Stimulated activated CD4-positive, alpha-beta T cell treated with anti-CD3 and anti-CD28 coated beads, Interleukin-4, amount 100 ng/mL, for 24 hours (primary cell): ENCODE measurements around the gene NUP160.
A peak's percentile ranks its signal among the peaks of the same experiment; 100 is the strongest.
"Not testable (repeated sequence)": the region's sequence is repeated elsewhere in the genome, so short reads cannot be mapped to it uniquely, and the experiment has no call there.

Source experiments
- DNase-seq: peaks from one replicate; pipeline ENCODE4 v3.0.0-alpha.2; 2020

The NUP160 gene

DNA sequence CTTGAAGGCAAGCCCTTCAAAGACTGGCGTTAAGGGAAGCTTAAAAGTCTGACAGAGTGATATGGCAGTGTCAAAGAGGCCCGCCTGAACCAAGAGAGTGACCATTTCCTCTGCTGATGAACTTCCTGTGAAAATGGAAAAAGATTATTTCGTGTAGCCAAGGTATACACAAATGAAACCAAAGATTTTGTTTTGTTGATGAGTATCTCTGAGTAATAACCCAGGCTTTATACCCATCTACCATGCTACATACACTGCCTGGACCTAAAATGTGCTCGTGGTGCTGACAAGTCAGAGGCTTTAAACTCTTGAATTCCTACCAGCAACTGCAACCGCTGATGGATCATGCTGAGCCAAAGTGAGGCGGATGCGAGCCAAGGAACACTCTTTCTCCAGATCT lies 60.0 kb downstream of the NUP160 start:
- DNase-seq: no peak

DNA sequence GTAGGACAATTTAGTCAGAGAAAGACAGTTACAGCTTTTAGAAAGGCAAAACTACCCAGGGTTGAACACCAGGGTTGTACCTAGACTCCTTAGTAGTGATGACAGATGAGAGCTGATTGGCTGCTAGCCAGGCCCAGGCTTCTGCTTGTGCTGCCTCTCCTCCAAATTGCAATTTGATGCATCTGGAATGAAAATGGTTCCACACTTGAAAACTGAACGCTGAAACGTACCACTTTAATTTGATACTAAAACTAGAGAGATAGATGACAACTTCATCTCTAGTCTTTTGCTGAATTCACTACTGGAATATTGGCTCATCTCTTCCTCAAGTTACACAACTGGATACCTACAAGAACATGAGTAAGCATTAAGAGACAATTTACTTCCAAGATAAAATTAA lies 61.8 kb downstream of the NUP160 start:
- DNase-seq: no peak

DNA sequence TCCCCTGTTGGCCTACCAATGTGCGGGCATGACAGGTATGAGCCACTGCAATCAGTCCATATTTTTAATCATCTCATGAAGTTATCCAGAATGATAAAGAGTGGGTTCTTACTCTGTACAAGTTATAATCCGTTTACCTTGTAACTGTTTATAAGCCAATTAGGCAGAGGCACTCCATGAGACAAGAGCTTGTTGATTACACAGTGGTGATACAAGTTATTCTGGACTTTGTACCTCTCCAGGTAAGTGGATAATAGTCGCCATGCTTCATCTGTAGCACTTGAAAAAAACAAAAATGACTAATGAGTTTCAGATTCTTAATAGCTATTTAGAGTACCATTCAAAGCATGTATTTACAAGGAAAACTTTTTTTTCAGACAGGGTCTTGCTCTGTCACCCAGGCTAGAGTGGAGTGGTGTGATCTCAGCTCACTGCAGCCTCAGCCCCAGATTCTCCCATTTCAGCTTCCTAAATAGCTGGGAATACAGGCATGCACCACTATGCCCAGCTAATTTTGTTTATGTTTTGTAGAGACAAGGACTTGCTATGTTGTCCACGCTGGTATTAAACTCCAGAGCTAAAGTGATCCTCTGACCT lies 63.3 kb downstream of the NUP160 start:
- DNase-seq: no peak

DNA sequence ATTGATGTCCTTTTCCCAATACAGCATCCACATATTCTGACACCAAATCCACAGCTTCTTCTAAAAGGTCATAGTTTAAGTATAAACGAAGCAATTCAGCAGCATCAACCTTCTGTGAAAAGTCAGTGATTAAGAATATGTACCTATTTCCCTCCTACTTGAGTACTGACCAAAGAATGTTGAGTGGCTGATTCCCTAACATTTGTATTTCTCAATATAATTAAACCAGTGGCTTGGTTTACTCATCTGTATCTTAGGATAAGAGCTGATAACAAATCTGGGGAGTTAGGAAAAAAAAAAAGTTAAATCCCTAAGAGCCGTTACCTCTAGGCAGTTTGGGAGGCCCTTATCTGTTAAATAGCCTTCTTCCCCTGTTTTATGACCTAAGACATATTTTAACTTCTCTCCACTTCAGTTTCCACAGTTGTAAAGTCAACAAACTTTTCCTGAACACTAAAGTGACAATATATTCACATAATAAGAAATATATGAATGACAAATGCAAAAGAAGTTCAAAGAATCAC lies 65.0 kb downstream of the NUP160 start:
- DNase-seq: no peak

DNA sequence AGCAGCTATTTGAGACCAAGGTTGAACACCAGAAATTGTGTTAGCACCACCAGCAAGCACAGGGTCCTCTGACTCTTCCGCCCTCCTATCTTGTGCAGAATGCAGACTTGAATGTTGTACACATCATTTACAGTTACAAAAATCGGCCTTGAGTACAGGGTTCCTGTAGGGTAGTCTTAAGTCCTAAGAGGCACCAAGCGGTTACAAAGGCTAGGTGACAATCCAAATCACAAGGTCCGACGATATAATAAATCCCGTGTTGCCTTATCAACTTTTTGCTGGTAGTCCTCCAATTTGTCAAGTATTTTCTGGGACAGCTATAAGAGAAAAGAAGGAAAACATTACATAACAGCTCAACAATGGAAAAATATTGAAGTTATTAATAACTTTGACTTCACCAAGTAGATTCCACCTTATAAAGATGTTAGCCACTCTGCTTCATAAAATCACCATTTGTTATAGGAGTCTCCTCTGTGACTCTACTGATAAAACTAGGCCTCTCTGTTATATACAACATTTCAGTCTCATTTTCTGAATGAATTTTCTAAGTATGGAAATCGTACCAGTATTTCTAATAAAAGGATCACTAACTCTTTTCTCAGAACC lies 69.2 kb downstream of the NUP160 start:
- DNase-seq: no peak

DNA sequence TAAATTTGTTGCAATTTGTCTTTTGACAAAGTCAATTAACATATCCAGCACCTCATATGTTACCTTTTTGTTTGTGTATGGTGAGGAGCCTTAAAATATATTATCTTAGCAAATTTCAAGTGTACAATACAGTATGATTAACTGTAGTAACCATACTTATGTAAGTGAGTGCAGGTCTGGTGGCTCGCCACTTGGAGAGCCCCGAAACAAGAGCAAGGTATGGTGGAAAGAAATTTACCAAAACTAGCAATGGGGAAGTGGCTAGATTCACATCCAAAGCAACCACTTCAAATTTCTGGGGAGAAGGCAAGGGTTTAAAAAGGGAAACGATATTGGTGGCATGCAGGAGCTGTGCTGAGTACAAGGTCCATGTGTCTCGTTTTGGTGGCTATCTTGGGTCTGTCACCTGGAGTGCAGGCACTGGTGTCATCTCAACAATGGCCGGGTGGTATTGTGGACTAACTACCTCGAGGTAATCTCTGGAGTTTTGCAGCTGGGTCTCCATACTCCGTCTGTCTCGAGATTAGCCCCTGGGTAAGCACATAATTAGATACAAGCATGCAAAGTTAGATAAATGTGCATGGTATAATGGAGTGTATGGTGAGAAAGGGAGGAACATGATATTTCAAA lies 72.8 kb downstream of the NUP160 start:
- no peak for DNase-seq

DNA sequence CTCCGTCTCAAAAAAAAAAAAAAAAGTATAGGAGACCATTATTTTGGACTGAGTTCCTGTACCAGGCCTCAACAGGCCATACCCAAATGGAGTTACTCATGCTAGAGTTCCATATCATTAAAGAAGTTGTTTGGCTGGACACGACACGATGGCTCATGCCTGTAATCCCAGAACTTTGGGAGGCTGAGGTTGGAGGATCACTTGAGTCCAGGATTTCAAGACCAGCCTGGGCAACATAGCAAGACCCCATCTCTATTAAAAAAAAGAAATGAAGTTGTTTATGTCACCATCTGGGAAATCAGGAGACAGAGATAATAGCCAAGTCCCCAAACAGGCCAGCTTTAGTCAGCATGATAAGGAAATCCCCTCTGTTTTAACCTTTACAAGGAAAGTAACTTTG lies 74.3 kb downstream of the NUP160 start:
- no peak for DNase-seq

DNA sequence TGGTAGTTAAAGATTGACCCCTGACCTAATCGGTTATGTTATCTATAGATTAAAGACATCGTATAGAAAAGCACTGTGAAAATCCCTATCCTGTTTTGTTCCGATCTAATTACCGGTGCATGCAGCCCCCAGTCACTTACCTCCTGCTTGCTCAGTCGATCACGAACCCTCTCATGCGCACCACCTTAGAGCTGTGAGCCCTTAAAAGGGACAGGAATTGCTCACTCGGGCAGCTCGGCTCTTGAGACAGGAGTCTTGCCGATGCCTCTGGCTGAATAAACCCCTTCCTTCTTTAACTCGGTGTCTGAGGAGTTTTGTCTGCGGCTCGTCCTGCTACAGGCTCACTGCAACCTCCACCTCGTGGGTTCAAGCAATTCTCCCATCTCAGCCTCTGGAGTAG lies 78.6 kb downstream of the NUP160 start:
- not testable (repeated sequence) for DNase-seq

DNA sequence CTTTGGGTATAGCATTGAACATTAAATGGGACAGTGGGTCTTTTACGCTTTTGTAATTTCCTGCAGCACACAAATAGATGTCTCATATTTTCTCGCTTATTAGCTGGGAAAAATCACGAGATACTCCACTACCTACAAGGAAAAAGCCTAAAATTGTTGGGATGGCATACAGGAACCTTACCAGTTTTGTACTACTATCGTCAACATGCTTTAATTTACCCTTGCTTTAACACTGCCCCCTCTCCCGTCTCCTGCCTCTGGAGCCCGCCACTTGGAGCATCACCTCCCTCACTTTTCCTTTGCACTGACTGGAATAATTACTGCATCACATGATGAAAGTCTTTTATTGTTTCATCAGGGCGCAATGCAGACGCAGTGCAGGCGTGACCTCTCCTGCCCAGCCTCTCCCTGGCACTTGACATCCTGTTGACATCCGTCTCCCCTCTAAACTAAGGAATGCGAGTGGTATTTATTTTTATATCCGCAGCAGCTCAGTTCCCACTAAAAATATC lies 80.0 kb downstream of the NUP160 start:
- peak; percentile 36 for DNase-seq

DNA sequence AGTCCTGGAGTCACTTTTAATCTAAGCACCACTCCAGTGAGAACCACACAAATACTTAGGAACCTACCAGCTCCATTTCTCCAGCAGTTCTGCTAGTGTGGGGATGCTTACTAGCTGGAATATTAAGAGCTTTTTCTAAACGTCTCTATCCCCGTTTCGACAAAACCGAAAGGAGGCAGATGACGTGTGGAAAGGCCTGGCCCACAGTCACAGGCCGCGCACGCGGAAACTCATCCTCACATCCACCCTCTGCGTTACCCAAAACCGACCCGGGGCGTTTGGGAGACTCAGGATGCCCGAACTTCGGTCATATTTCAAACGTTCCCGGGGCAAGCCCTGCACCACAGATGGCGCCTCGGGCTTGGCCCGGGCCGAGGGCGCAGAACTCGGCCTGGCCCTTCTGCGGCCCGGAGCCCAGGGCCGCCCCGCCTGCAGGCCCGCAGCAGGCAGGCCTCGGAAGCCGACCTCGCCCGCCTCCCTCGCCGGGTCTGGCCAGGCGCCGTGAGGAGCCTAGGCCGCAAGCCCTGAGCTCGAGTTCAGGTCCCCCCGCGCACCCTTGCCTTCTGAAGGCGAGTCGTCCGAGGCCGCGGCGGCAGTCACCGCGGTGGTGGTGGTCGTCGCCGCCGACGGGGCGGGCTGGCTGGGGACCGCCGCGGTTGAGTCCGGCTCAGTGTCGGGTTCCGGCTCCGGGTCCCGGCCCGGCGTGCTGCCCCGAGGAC lies 81.5 kb downstream of the NUP160 start:
- DNase-seq: peak; percentile 86

DNA sequence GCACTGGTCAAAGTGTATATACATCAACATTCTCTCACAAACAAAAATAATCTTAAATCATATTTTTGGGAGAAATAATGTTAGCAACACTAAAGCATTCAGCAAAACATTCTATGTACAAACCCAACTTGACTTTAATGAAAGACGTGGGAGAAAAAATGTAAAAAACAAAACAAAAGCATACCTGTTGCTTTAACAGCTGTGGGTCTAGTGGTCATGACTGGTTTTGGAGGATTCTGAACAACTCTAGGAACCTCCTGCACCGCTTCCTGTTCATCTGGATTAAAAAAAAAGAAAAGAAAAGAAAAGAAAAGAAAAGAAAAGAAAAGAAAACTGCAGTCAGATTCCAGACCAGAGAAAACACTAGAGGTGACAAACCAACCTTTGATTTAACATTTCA lies 83.1 kb downstream of the NUP160 start:
- DNase-seq: no peak

DNA sequence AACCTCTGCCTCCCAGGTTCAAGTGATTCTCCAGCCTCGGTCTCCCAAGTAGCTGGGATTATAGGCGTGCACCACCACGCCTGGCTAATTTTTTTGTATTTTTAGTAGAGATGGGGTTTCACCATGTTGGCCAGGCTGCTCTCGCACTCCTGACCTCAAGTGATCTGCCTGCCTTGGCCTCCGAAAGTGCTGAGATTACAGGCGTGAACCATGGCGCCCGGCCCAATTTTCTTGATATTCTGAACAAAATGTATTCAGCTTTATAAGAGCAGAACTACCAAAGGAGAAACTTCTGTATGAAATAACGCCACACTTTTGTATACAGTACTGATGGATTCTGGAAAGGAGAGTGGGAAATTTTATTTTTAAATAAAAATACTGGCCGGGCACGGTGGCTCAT lies 88.9 kb downstream of the NUP160 start:
- not testable (repeated sequence) for DNase-seq

DNA sequence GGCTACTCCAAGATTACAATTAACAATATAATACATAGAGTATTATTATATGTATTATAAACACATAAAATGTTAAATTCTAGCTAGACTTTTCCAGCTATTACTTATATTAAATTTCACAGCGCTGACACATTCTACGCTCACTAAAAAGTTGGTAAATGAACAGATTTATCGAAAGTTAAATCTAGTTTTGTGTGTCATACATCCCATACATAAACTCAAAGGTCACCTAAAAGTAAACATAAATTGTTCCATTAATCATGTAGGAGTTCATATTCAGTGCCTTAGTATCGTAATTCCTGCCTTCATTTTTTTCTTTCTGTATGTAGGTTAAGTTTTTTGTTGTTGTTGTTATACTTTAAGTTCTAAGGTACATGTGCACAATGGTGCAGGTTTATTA lies 91.9 kb downstream of the NUP160 start:
- DNase-seq: no peak

DNA sequence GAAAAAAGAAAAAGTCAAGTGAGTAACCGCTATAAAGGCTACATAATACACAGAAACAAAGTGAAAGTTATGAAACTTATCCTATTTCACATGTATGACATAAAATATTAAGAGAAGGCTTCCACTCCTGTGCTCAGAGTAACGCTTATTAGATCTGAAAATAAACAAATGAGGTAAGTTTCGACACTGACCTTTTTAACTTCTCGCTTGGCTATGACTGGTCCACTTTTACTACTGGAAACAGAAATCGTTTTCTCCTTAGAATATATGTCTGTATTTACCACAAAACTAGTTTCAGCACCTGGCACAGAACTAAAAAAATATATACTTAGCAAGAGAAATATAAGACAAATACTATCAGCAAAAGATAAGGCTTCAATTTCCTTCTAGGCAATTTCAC lies 97.4 kb downstream of the NUP160 start:
- no peak for DNase-seq

DNA sequence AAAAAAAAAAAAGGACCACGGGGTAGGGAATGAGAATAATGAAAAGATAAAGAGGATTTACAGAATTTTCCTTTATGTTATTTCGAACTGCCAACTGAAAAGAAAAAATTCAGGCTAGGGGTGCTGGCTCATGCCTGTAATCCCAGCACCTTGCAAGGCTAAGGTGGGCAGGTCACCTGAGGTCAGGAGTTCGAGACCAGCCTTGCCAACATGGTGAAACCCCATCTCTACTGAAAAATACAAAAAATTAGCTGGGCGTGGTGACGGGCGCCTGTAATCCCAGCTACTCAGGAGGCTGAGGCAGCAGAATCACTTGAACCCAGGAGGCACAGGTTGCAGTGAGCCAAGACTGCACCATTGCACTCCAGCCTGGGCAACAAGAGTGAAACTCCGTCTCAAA lies 105.7 kb downstream of the NUP160 start:
- not testable (repeated sequence) for DNase-seq

DNA sequence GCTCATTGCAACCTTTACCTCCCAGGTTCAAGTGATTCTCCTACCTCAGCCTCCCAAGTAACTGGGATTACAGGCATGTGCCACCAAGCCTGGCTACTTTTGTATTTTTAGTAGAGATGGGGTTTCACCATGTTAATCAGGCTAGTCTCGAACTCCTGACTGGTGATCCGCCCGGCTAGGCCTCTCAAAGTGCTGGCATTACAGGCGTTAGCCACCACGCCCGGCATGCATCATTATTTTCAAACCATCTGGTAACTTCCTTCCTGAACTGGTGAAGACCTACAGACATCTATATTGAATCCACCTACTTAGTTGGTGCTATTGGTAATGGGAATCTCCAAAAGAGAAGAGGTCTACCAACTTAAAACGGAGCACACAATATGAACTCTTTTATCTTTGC lies 110.3 kb downstream of the NUP160 start:
- DNase-seq: not testable (repeated sequence)

DNA sequence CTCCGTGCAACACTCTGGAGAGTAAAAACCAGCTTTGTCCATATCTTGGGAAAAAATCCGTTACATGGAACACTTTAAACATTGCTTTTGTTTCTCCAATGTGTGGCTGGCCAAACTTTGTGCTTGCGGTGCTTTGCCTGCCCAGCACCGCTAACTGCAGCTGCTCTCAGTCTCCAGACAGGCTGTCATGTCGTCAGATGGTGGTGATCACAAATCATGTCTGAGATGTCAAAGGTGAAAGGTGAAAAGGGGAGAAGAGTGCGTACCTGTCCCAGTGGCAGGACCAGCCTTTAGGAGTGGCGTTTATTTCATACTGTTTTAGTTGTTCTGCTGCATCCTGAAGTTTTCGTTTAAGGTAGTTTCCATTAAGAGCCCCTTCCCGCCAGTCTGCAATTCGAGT lies 115.9 kb downstream of the NUP160 start:
- DNase-seq: no peak

DNA sequence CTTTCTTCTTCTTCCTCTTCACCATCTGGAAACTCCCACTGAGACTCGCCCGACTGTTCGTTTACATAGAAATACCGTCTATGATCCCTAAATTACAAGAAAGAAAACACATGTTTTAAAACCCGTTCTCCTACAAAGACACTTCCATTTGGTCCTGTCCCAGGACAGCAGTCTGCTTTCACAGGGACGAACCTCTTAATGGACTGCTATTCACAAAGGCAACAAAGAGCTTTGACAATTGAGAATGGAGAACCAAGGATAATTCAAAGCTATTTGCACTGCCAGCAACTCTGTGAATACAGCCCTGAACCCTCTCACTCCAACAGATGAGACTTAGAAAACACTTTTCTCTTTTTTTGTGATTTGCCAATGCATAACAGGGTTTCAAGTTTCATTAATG lies 116.7 kb downstream of the NUP160 start:
- DNase-seq: no peak
